OCI-LY1 (cell line): Measurements from ENCODE around the gene ERCC2.

ENCODE experiments used
- H2AFZ ChIP-seq: fragments of 200-600 bp; sonication (generic), shearing (Covaris generic); 2 replicates; pipeline ENCODE4 v1.6.0; 2014; ENCODE audit warnings: antibody characterized with exemption, mild to moderate bottlenecking, low read length
- H3F3A ChIP-seq: fragments of 200-600 bp; sonication (generic), shearing (Covaris generic); 2 replicates; pipeline ENCODE4 v1.6.0; 2014; ENCODE audit warnings: mild to moderate bottlenecking, antibody characterized with exemption, low read length, moderate library complexity; ENCODE audit not compliant: insufficient read depth
- H3K27ac ChIP-seq: fragments of 200-600 bp; sonication (generic); 2 replicates; pipeline ENCODE4 v1.5.1; 2014; ENCODE audit warnings: low read length, mixed run types, mild to moderate bottlenecking, low read depth; ENCODE audit not compliant: poor library complexity, severe bottlenecking
- H3K27me3 ChIP-seq: fragments of 200-600 bp; sonication (generic); 2 replicates; pipeline ENCODE4 v1.6.0; 2014; ENCODE audit warnings: antibody characterized with exemption, mild to moderate bottlenecking, low read length, moderate library complexity; ENCODE audit not compliant: insufficient read depth
- H3K36me3 ChIP-seq: fragments of 200-600 bp; sonication (generic); 2 replicates; pipeline ENCODE4 v1.6.1; 2014; ENCODE audit warnings: mild to moderate bottlenecking, antibody characterized with exemption, low read length, moderate library complexity, mixed read lengths; ENCODE audit not compliant: insufficient read depth
- H3K4me1 ChIP-seq: fragments of 200-600 bp; sonication (generic); 2 replicates; pipeline ENCODE4 v1.5.1; 2014; ENCODE audit warnings: mild to moderate bottlenecking, low read length, moderate library complexity; ENCODE audit not compliant: insufficient read depth, severe bottlenecking
- H3K4me2 ChIP-seq: fragments of 200-600 bp; sonication (generic), shearing (Covaris generic); 2 replicates; pipeline ENCODE4 v1.6.1; 2014; ENCODE audit warnings: low read length
- H3K4me3 ChIP-seq: fragments of 200-600 bp; sonication (generic); 2 replicates; pipeline ENCODE4 v1.5.1; 2014; ENCODE audit warnings: low read length, low read depth, mild to moderate bottlenecking, mixed read lengths; ENCODE audit not compliant: poor library complexity, severe bottlenecking
- H3K79me2 ChIP-seq: fragments of 200-600 bp; shearing (Covaris generic); 2 replicates; pipeline ENCODE4 v1.6.1; 2016; ENCODE audit warnings: mixed run types, low read length, mixed read lengths; ENCODE audit not compliant: insufficient read depth
- H3K9ac ChIP-seq: fragments of 200-600 bp; sonication (generic), shearing (Covaris generic); 2 replicates; pipeline ENCODE4 v1.6.1; 2014; ENCODE audit warnings: mild to moderate bottlenecking, low read length, mixed read lengths
- H3K9me2 ChIP-seq: fragments of 200-600 bp; sonication (generic), shearing (Covaris generic); 2 replicates; pipeline ENCODE4 v1.6.1; 2014; ENCODE audit warnings: low read depth, mild to moderate bottlenecking, low read length, mixed read lengths
- H3K9me3 ChIP-seq: fragments of 200-600 bp; shearing (Covaris generic); 2 replicates; pipeline ENCODE4 v1.6.1; 2014; ENCODE audit warnings: low read length, mixed read lengths
- H4K20me1 ChIP-seq: fragments of 200-600 bp; sonication (generic), shearing (Covaris generic); 2 replicates; pipeline ENCODE4 v1.6.0; 2016; ENCODE audit warnings: mild to moderate bottlenecking, low read length; ENCODE audit not compliant: insufficient read depth
- EZH2 ChIP-seq: fragments of 200-600 bp; sonication (generic), shearing (Covaris generic); IDR thresholded peaks from 2 replicates; pipeline ENCODE4 v1.8.0; 2017; ENCODE audit warnings: borderline replicate concordance, mixed run types, mild to moderate bottlenecking, antibody characterized with exemption, low read length, moderate library complexity, mixed read lengths
- TF ChIP-seq, protein P1 (sequence below): fragments of 200-600 bp; sonication (generic), shearing (Covaris generic); IDR thresholded peaks from 2 replicates; pipeline ENCODE4 v1.5.1; 2017; ENCODE audit warnings: mild to moderate bottlenecking, antibody characterized with exemption, low read length, moderate library complexity, mixed read lengths

Gene ERCC2

GRCh38 chr19:45321848-45322247, 48.5 kb downstream of the ERCC2 start:
- H3K9me3 ChIP-seq: no peaks in the 10 kb centered on the region
- no peak overlapping the region for H2AFZ ChIP-seq
- H3K79me2 ChIP-seq: no peaks in the 10 kb centered on the region
- no peaks in the 10 kb centered on the region for H4K20me1 ChIP-seq
- no peak for TF ChIP-seq EZH2
- TF ChIP-seq, protein P1, sequence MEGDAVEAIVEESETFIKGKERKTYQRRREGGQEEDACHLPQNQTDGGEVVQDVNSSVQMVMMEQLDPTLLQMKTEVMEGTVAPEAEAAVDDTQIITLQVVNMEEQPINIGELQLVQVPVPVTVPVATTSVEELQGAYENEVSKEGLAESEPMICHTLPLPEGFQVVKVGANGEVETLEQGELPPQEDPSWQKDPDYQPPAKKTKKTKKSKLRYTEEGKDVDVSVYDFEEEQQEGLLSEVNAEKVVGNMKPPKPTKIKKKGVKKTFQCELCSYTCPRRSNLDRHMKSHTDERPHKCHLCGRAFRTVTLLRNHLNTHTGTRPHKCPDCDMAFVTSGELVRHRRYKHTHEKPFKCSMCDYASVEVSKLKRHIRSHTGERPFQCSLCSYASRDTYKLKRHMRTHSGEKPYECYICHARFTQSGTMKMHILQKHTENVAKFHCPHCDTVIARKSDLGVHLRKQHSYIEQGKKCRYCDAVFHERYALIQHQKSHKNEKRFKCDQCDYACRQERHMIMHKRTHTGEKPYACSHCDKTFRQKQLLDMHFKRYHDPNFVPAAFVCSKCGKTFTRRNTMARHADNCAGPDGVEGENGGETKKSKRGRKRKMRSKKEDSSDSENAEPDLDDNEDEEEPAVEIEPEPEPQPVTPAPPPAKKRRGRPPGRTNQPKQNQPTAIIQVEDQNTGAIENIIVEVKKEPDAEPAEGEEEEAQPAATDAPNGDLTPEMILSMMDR: no peak
- peaks cover 9% of the 10 kb centered on the region; the same call in 1 of the 2 replicates for H3K27me3 ChIP-seq
- H3K9me2 ChIP-seq: no peaks in the 10 kb centered on the region
- H3K27ac ChIP-seq: no peak overlapping the region
- H3K4me3 ChIP-seq: no peak overlapping the region
- H3F3A ChIP-seq: no peaks in the 10 kb centered on the region
- no peak overlapping the region for H3K4me2 ChIP-seq
- peaks cover 13% of the 10 kb centered on the region for H3K4me1 ChIP-seq
- no peaks in the 10 kb centered on the region for H3K36me3 ChIP-seq
- H3K9ac ChIP-seq: no peak overlapping the region

DNA sequence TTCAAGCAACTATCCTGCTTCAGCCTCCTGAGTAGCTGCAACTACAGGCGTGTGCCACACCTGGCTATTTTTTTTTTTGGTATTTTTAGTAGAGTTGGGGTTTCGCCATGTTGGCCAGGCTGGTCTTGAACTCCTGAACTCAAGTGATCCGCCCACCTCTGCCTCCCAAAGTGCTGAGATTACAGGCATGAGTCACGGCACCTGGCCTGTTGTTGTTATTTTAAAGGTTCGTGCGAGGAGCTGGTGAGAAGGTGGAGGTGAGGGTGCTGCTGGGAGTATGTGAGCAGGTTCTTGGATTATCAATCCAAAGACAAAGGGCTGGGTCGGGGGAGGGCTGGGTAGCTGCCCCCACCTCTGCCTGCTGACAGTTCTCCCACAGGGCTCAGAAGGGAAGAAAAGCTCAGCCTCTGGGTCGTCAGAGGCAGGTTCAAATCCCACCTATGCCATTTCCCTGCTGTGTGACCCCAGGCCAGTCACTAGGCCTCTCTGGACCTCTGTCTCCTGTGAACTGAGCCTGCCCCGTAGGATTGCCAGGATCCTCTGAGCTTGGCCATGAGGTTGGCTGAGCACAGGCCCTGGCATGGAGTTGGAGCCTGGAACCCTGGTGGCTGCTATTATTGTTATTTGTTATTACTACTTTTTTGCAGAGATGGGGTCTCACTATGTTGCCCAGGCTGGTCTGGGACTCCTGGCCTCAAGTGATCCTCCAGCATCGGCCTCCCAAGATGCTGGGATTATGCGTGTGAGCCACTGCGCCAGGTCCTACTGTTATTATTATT, 49.2 kb downstream of the ERCC2 start:
- H3K9ac ChIP-seq: no peak overlapping the region
- H3K4me3 ChIP-seq: no peak overlapping the region
- peaks cover 6% of the 10 kb centered on the region for H3K4me1 ChIP-seq
- peaks cover 9% of the 10 kb centered on the region; the same call in 1 of the 2 replicates for H3K27me3 ChIP-seq
- H3F3A ChIP-seq: no peaks in the 10 kb centered on the region
- no peak overlapping the region for H2AFZ ChIP-seq
- no peak overlapping the region for H3K4me2 ChIP-seq
- no peaks in the 10 kb centered on the region for H3K9me3 ChIP-seq
- H3K36me3 ChIP-seq: no peaks in the 10 kb centered on the region
- H3K27ac ChIP-seq: no peak overlapping the region
- H3K79me2 ChIP-seq: no peaks in the 10 kb centered on the region
- no peak for TF ChIP-seq EZH2
- TF ChIP-seq, protein P1: no peak
- H4K20me1 ChIP-seq: no peaks in the 10 kb centered on the region
- no peaks in the 10 kb centered on the region for H3K9me2 ChIP-seq

GRCh38 chr19:45315304-45315703, 55.1 kb downstream of the ERCC2 start:
- Histone ChIP-seq H3K27ac (no peak overlapping the region), H3K79me2 (no peaks in the 10 kb centered on the region), H4K20me1 (no peaks in the 10 kb centered on the region), H3K4me2 (no peak overlapping the region), H2AFZ (no peak overlapping the region), H3K9me3 (no peaks in the 10 kb centered on the region), H3K4me3 (no peak overlapping the region), H3K36me3 (no peaks in the 10 kb centered on the region), H3K9me2 (no peaks in the 10 kb centered on the region), H3K9ac (no peak overlapping the region), H3F3A (no peaks in the 10 kb centered on the region), H3K27me3 (peaks cover 2% of the 10 kb centered on the region; the same call in 1 of the 2 replicates), H3K4me1 (peaks cover 9% of the 10 kb centered on the region)
- no peak for TF ChIP-seq EZH2
- TF ChIP-seq, protein P1: no peak
